ENCODE results near the gene LGALS16. TPM values are rescaled to one million over a fixed set of nuclear protein-coding genes. Genes with fewer than 3 reads are reported as not detected.
"Not testable (repeated sequence)": the region's sequence is repeated elsewhere in the genome, so short reads cannot be mapped to it uniquely, and the experiment has no call there.

LGALS16 gene
- total RNA-seq, 8 experiments from 2014 or later = not detected

DNA sequence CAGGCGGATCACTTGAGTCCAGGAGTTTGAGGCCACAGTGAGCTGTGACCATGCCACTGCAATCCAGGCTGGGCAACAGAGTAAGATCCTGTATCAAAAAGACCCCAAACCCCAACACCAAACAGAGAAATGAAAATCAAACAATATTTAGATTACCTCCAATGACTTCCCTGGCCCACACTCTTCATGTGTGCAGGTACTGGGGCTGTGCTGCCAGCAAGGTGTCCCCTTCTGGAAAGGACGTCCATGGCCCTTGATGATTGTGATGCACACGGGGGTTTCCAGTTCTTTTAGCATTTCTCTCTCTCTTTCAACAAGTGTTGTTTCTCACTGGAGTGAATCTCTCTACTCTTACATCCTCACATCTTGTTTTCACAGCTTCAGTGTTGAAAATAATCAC is 24.9 kb downstream of the LGALS16 start:
- in situ Hi-C loops (cut with MboI; ENCODE audit: low pct_unique_long_range_greater_than_20kb in 2 of 9, low sequenced_read_pairs in 9 of 9, unreplicated experiment in 9 of 9) = no loop called here
- WGBS, 10 experiments = 17 to 66% (median 34%) methylated on average over 2 to 3 of the region's 3 CpGs; no CpG with 5 or more reads in 5 of the 10 experiments
- Histone ChIP-seq H3K27ac (no peak overlapping the region), H3K4me1 (replicated peaks in 1 of 2) (no peaks in the 10 kb centered on the region), H3K4me3 (no peak overlapping the region)
- no peak for ATAC-seq (replicated peaks in 6 of 8)

- H3K4me3 ChIP-seq = no peak overlapping the region
- ATAC-seq (replicated peaks in 6 of 8) = no peak
- no peak overlapping the region for H3K27ac ChIP-seq
- in situ Hi-C loops (cut with MboI; ENCODE audit: low pct_unique_long_range_greater_than_20kb in 2 of 9, low sequenced_read_pairs in 9 of 9, unreplicated experiment in 9 of 9) = no loop called here
- 47% methylated on average over 2 of the region's 5 CpGs; no CpG with 5 or more reads in 9 of the 10 experiments for WGBS, 10 experiments
- H3K4me1 ChIP-seq (replicated peaks in 1 of 2) = no peaks in the 10 kb centered on the region
Observed at GRCh38 chr19:39681416-39681815, 25.7 kb downstream of the LGALS16 start.

- Histone ChIP-seq H3K27ac (no peak overlapping the region), H3K4me3 (no peak overlapping the region), H3K4me1 (replicated peaks in 1 of 2) (no peaks in the 10 kb centered on the region)
- no peak for ATAC-seq (replicated peaks in 6 of 8)
- WGBS, 10 experiments = 14 to 88% (median 47%) methylated on average over 3 to 5 of the region's 5 CpGs
- in situ Hi-C loops (cut with MboI; ENCODE audit: low pct_unique_long_range_greater_than_20kb in 2 of 9, low sequenced_read_pairs in 9 of 9, unreplicated experiment in 9 of 9) = no loop called here
Observed at GRCh38 chr19:39684267-39684666, 28.6 kb downstream of the LGALS16 start.

GRCh38 chr19:39686739-39687138 is 31.0 kb downstream of the LGALS16 start:
- H3K27ac ChIP-seq = no peak overlapping the region
- no peak for ATAC-seq (replicated peaks in 6 of 8)
- no peaks in the 10 kb centered on the region for H3K4me1 ChIP-seq (replicated peaks in 1 of 2)
- no peak overlapping the region for H3K4me3 ChIP-seq
- WGBS, 10 experiments = 36 to 100% (median 75%) methylated on average over 1 to 3 of the region's 3 CpGs; no CpG with 5 or more reads in 7 of the 10 experiments
- in situ Hi-C loops (cut with MboI; ENCODE audit: low pct_unique_long_range_greater_than_20kb in 2 of 9, low sequenced_read_pairs in 9 of 9, unreplicated experiment in 9 of 9) = no loop called here

DNA sequence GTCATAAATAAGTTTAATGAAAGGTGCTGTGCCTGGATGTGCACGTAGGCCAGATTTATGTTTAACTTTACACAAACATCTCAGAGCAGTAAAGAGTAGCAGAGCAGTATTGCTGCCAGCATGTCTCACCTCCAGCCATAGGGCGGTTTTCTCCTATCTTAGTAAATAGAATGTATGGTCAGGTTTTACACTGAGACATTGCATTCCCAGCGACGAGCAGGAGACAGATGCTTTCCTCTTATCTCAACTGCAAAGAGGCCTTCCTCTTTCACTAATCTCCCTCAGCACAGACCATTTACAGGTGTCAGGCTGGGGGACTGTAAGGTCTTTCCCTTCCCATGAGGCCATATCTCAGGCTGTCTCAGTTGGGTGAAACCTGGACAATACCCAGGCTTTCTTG is 32.9 kb downstream of the LGALS16 start:
- H3K4me1 ChIP-seq (replicated peaks in 1 of 2); H3K27ac ChIP-seq; in situ Hi-C loops (cut with MboI; ENCODE audit: low pct_unique_long_range_greater_than_20kb in 2 of 9, low sequenced_read_pairs in 9 of 9, unreplicated experiment in 9 of 9); H3K4me3 ChIP-seq; ATAC-seq (replicated peaks in 6 of 8): not testable (repeated sequence)
- 11 to 69% (median 60%) methylated on average over 1 to 4 of the region's 4 CpGs; no CpG with 5 or more reads in 7 of the 10 experiments for WGBS, 10 experiments

GRCh38 chr19:39692166-39692565 is 36.5 kb downstream of the LGALS16 start:
- H3K4me3 ChIP-seq = no peak overlapping the region
- no peak overlapping the region for H3K27ac ChIP-seq
- in situ Hi-C loops (cut with MboI; ENCODE audit: low pct_unique_long_range_greater_than_20kb in 2 of 9, low sequenced_read_pairs in 9 of 9, unreplicated experiment in 9 of 9) = no loop called here
- WGBS, 10 experiments = 0 to 53% (median 25%) methylated on average over 1 to 2 of the region's 3 CpGs; no CpG with 5 or more reads in 6 of the 10 experiments
- no peak for ATAC-seq (replicated peaks in 6 of 8)
- no peaks in the 10 kb centered on the region for H3K4me1 ChIP-seq (replicated peaks in 1 of 2)

GRCh38 chr19:39692822-39693221 is 37.1 kb downstream of the LGALS16 start:
- no peak for ATAC-seq (replicated peaks in 6 of 8)
- Histone ChIP-seq H3K27ac (no peak overlapping the region), H3K4me1 (replicated peaks in 1 of 2) (no peaks in the 10 kb centered on the region), H3K4me3 (no peak overlapping the region)
- WGBS, 10 experiments = 14 to 71% (median 38%) methylated on average over 1 of the region's 1 CpG; no CpG with 5 or more reads in 4 of the 10 experiments
- in situ Hi-C loops (cut with MboI; ENCODE audit: low pct_unique_long_range_greater_than_20kb in 2 of 9, low sequenced_read_pairs in 9 of 9, unreplicated experiment in 9 of 9) = no loop called here

DNA sequence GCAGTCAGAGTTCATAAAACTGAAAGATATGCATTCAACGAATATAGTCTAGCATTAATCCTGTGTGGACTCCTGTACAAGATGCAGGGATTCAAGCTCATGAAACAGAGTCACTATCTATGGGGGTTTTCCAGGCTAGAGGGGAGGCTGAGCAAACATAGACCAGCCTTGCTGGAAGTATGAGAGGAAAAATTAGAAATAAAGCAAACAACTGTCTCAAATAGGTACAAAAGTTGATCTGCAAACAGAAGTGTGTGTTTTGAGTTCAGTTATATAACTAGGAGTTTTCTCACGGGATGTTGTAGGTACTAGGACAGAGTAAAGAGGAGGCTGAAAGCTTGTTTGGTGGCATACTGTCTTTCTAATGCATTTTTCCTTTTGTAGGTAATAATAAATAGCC is 40.0 kb downstream of the LGALS16 start:
- no peak for ATAC-seq (replicated peaks in 6 of 8)
- WGBS, 10 experiments = 0 to 60% (median 19%) methylated on average over 1 to 2 of the region's 2 CpGs; no CpG with 5 or more reads in 2 of the 10 experiments

DNA sequence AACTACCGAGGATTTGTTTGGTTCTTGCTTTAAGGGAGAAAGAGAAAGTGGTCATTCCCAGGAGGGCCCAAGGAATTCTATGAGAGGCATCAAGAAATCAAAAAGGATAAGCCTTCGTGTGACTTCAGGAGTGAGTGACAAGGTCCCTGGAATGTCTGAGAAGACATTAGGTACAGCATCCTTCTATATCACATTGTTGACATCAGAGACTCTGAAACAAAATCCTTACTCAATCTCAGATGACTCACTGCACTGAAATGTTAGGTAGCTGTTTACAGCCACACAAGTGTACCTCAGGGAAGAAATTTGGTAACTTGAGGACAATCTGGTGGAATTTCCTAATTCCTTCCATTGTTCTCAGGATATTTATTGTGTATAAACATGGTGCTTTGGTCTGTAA is 40.7 kb downstream of the LGALS16 start:
- Histone ChIP-seq H3K4me3 (no peak overlapping the region), H3K27ac (no peak overlapping the region), H3K4me1 (replicated peaks in 1 of 2) (no peaks in the 10 kb centered on the region)
- in situ Hi-C loops (cut with MboI; ENCODE audit: low pct_unique_long_range_greater_than_20kb in 2 of 9, low sequenced_read_pairs in 9 of 9, unreplicated experiment in 9 of 9) = no loop called here
- 14 to 55% (median 22%) methylated on average over 1 to 2 of the region's 2 CpGs; no CpG with 5 or more reads in 4 of the 10 experiments for WGBS, 10 experiments
- no peak for ATAC-seq (replicated peaks in 6 of 8)

More for the DNA sequence above, 40.0 kb downstream of the LGALS16 start:
- Histone ChIP-seq H3K4me1 (replicated peaks in 1 of 2) (no peaks in the 10 kb centered on the region), H3K27ac (no peak overlapping the region), H3K4me3 (no peak overlapping the region)
- in situ Hi-C loops (cut with MboI; ENCODE audit: low pct_unique_long_range_greater_than_20kb in 2 of 9, low sequenced_read_pairs in 9 of 9, unreplicated experiment in 9 of 9) = no loop called here

DNA sequence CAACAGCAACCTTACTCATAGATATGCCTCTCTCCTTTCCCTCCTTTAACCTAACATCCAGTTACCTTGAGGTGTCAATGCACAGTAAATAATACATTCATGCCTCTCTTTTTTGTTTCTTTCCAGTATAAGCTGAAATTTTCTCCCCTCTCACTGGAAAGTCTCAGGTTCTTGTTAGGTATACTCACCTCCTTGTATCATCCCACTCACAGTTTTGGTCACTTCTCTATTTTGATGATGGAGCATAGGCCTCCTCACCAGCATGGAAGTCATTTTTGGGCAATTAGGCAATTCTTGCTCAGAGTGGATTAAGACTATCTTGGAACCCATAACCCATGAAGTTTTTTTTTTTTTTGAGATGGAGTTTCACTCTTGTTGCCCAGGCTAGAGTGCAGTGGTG is 42.8 kb downstream of the LGALS16 start:
- no peak for ATAC-seq (replicated peaks in 6 of 8)
- no peak overlapping the region for H3K27ac ChIP-seq
- H3K4me1 ChIP-seq (replicated peaks in 1 of 2) = no peaks in the 10 kb centered on the region
- in situ Hi-C loops (cut with MboI; ENCODE audit: low pct_unique_long_range_greater_than_20kb in 2 of 9, low sequenced_read_pairs in 9 of 9, unreplicated experiment in 9 of 9) = no loop called here
- H3K4me3 ChIP-seq = no peak overlapping the region

DNA sequence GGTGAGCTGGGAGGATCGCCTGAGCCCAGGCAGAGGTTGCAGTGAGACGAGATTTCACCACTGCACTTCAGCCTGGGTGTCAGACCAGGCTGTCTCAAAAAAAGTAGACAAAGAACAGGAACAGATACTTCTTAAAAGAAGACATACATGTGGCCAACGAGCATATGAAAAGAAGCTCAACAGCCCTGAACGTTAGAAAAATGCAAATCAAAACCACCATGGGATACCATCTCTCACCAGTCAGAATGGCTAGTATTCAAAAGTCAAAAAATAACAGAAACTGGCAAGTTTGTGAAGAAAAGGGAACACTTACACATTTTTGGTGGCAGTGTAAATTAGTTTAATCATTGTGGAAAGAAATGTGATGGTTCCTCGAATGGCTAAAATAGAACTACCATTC is 45.6 kb downstream of the LGALS16 start:
- 0 to 59% (median 23%) methylated on average over 2 to 5 of the region's 5 CpGs; no CpG with 5 or more reads in 1 of the 10 experiments for WGBS, 10 experiments
- H3K27ac ChIP-seq = no peak overlapping the region
- ATAC-seq (replicated peaks in 6 of 8) = no peak
- no peak overlapping the region for H3K4me3 ChIP-seq
- H3K4me1 ChIP-seq (replicated peaks in 1 of 2) = no peaks in the 10 kb centered on the region
- in situ Hi-C loops (cut with MboI; ENCODE audit: low pct_unique_long_range_greater_than_20kb in 2 of 9, low sequenced_read_pairs in 9 of 9, unreplicated experiment in 9 of 9) = no loop called here

DNA sequence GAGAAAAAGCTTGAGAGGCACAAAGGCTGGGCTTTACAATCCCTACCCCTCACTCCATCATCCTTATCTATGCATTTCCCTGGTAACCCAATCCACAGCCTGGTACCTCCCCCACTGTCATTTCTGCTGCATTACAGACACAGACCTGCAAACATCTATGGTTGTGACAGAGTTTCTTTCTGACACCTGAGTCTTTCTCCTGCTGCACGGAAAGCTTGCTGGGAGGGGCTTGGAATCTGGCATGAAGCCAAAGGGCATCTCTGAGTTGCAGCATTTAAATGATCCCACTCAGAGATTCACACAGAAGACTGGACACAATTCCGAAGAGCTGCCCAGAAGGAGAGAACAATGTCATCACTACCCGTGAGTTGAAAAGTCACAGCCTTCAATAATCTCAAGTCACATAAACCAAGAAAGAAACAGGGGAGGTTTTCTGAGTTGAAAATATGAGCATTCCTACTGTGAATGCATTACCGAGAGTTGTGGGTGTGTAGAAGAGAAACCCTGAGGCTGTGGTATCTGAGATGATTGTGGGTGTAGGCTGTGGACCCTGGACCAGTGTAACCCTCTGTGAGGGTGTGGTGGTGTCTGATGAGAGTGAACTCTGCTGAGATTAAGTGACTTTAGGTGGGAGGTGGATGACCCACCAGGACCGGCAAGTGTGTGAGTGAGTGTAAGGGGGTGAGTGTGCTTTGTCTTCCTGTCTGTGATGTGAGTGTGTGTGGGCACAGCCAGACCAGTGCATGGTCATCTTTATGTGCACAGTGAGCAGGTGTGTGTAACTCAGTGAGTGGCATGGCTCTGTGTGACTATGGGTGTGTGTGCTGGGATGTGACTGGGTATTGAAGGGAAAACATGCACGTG is 48.7 kb downstream of the LGALS16 start, which contains the start of gene LGALS14:
LGALS14 (plus strand) TSS at position 301 of the 864 bp plus-strand sequence; CDS start at position 349, 48 bp downstream.
- WGBS, 10 experiments = 0 to 100% (median 34%) methylated on average over 1 to 4 of the region's 6 CpGs
- no peak for ATAC-seq (replicated peaks in 6 of 8)

GRCh38 chr19:39705578-39706188 is 50.0 kb downstream of the LGALS16 start:
- Histone ChIP-seq H3K4me1 (replicated peaks in 1 of 2) (no peaks in the 10 kb centered on the region), H3K27ac (no peak overlapping the region), H3K4me3 (no peak overlapping the region)
- no peak for ATAC-seq (replicated peaks in 6 of 8)
- in situ Hi-C loops (cut with MboI; ENCODE audit: low pct_unique_long_range_greater_than_20kb in 2 of 9, low sequenced_read_pairs in 9 of 9, unreplicated experiment in 9 of 9) = no loop called here
- WGBS, 10 experiments = 25 to 78% (median 58%) methylated on average over 2 to 7 of the region's 8 CpGs; no CpG with 5 or more reads in 1 of the 10 experiments

More for the DNA sequence above, 48.7 kb downstream of the LGALS16 start, which contains the start of gene LGALS14:
- H3K27ac ChIP-seq = no peak within 1 kb of the TSS
- H3K4me1 ChIP-seq (replicated peaks in 1 of 2) = no peaks in the 10 kb centered on the region
- in situ Hi-C loops (cut with MboI; ENCODE audit: low pct_unique_long_range_greater_than_20kb in 2 of 9, low sequenced_read_pairs in 9 of 9, unreplicated experiment in 9 of 9) = no loop called here
- no peak within 1 kb of the TSS for H3K4me3 ChIP-seq

Data from motor neuron (in vitro differentiated cells).